Uterus (tissue), 2 donors: ENCODE data around the gene DYNLT5.

ENCODE experiments used
- POLR2A ChIP-seq, 2 donors: fragments of 450-650 bp; IDR thresholded peaks; one replicate each; pipeline ENCODE4 v1.6.1; 2016; ENCODE audit warnings: antibody characterized with exemption in 2 of 2, mild to moderate bottlenecking in 1 of 2, moderate library complexity in 1 of 2
- TF ChIP-seq, protein P1 (sequence below), 4 experiments: fragments of 200-600 bp in 2 of 4; fragments of 450-650 bp in 2 of 4; sonication (generic) in 2 of 4; IDR thresholded peaks; one replicate each; pipeline ENCODE4 v1.5.1; 2016 to 2019; ENCODE audit warnings: antibody characterized with exemption in 4 of 4, mild to moderate bottlenecking in 2 of 4, moderate library complexity in 1 of 4

DNA sequence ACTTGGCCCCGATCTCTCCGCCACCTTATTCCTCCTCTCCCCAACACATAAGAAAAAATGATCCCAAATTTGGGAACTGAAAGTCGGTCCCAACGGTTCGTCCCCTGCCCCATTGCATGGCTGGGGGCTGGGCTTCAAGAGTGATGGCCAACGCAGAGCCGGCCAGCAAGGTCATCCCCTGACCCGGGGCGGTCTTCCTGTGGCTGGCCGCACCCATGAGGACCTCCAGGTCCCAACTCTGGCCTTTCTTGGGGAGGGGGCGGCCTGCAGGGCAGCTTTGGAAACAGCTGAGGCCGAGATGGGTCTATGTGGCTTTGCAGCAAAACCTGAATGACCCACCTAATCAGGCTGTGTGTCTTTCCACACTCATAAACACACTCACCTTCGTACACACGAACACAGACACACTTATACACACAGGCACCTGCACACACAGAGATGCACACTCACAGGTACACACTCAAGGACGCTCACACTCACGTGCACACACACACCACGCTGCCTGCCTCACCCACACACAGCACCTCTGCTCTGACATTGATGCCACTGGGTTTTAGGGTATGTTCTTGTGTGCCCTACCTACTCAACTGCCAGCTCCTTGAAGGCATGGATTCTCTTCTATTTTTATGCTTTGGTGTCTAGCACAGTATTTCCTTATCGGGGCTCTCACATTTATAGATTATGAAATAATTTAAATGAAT is 562 bp downstream of the DYNLT5 start:
- no peak for TF ChIP-seq POLR2A (IDR thresholded peaks at IDR 0.05)
- TF ChIP-seq, protein P1, sequence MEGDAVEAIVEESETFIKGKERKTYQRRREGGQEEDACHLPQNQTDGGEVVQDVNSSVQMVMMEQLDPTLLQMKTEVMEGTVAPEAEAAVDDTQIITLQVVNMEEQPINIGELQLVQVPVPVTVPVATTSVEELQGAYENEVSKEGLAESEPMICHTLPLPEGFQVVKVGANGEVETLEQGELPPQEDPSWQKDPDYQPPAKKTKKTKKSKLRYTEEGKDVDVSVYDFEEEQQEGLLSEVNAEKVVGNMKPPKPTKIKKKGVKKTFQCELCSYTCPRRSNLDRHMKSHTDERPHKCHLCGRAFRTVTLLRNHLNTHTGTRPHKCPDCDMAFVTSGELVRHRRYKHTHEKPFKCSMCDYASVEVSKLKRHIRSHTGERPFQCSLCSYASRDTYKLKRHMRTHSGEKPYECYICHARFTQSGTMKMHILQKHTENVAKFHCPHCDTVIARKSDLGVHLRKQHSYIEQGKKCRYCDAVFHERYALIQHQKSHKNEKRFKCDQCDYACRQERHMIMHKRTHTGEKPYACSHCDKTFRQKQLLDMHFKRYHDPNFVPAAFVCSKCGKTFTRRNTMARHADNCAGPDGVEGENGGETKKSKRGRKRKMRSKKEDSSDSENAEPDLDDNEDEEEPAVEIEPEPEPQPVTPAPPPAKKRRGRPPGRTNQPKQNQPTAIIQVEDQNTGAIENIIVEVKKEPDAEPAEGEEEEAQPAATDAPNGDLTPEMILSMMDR (IDR thresholded peaks at IDR 0.05), result no peak
